GM23338 (cell line): ENCODE results near the gene PRMT9. TPM values are rescaled to one million over a fixed set of nuclear protein-coding genes. Genes with fewer than 3 reads are reported as not detected.
A peak's percentile ranks its signal among the peaks of the same experiment; 100 is the strongest.

Source experiments
- ATAC-seq: fragments of 200-7000 bp; cut with Tn5 transposase; 3 replicates; pipeline ENCODE4 v1.9.1; 2020
- DNase-seq: peaks from one replicate; pipeline ENCODE4 v3.0.0-alpha.2; 2015; ENCODE audit warnings: low spot score
- H2AFZ ChIP-seq: fragments of 200-600 bp; sonication (generic); 2 replicates; pipeline ENCODE4 v1.8.0; 2016; ENCODE audit warnings: antibody characterized with exemption, mild to moderate bottlenecking, moderate library complexity
- H3F3A ChIP-seq: fragments of 200-600 bp; sonication (generic); replicated peaks from 2 replicates; pipeline ENCODE4 v1.8.0; 2017; ENCODE audit warnings: antibody characterized with exemption, mixed run types, low read depth
- H3K27ac ChIP-seq: fragments of 200-600 bp; sonication (generic); 2 replicates; pipeline ENCODE4 v1.6.1; 2016; ENCODE audit warnings: low read depth
- H3K27me3 ChIP-seq: fragments of 200-600 bp; sonication (generic); 2 replicates; pipeline ENCODE4 v1.8.0; 2016; ENCODE audit warnings: mild to moderate bottlenecking, mixed run types, moderate library complexity; ENCODE audit not compliant: insufficient read depth
- H3K36me3 ChIP-seq: fragments of 200-600 bp; sonication (generic); 2 replicates; pipeline ENCODE4 v1.8.0; 2016; ENCODE audit warnings: mild to moderate bottlenecking; ENCODE audit not compliant: insufficient read depth
- H3K4me1 ChIP-seq: fragments of 200-600 bp; sonication (generic); 2 replicates; pipeline ENCODE4 v1.8.0; 2016; ENCODE audit warnings: mild to moderate bottlenecking, moderate library complexity; ENCODE audit not compliant: insufficient read depth
- H3K4me2 ChIP-seq: fragments of 200-600 bp; sonication (generic); 2 replicates; pipeline ENCODE4 v1.7.1; 2017; ENCODE audit warnings: mixed run types
- H3K4me3 ChIP-seq: fragments of 200-600 bp; sonication (generic); 2 replicates; pipeline ENCODE4 v1.6.1; 2016; ENCODE audit warnings: mixed run types
- H3K79me2 ChIP-seq: fragments of 200-600 bp; sonication (generic); replicated peaks from 2 replicates; pipeline ENCODE4 v1.8.0; 2017; ENCODE audit warnings: mild to moderate bottlenecking; ENCODE audit not compliant: insufficient read depth
- H3K9me2 ChIP-seq: fragments of 200-600 bp; sonication (generic); 2 replicates; pipeline ENCODE4 v1.8.0; 2017; ENCODE audit not compliant: insufficient read depth
- H4K20me1 ChIP-seq: fragments of 200-600 bp; sonication (generic); replicated peaks from 2 replicates; pipeline ENCODE4 v1.8.0; 2017; ENCODE audit warnings: mild to moderate bottlenecking; ENCODE audit not compliant: insufficient read depth
- H3K27ac Mint-ChIP-seq: 2 replicates; pipeline ENCODE4 v1.8.0; 2020; ENCODE audit warnings: inconsistent platforms, mild to moderate bottlenecking, moderate library complexity, mixed read lengths
- H3K27me3 Mint-ChIP-seq: 3 replicates; pipeline ENCODE4 v1.8.0; 2022; ENCODE audit warnings: low read depth, mild to moderate bottlenecking, moderate library complexity, mixed read lengths, inconsistent platforms; ENCODE audit not compliant: insufficient read depth, poor library complexity
- H3K36me3 Mint-ChIP-seq: 3 replicates; pipeline ENCODE4 v1.8.0; 2021; ENCODE audit warnings: low read depth, mild to moderate bottlenecking, inconsistent platforms, moderate library complexity, mixed read lengths
- H3K4me1 Mint-ChIP-seq: 3 replicates; pipeline ENCODE4 v1.8.0; 2020; ENCODE audit warnings: mild to moderate bottlenecking, inconsistent platforms, mixed read lengths
- H3K4me3 Mint-ChIP-seq: 3 replicates; pipeline ENCODE4 v1.8.0; 2021; ENCODE audit warnings: moderate library complexity, mild to moderate bottlenecking, inconsistent platforms, mixed read lengths
- H3K9me3 Mint-ChIP-seq: 3 replicates; pipeline ENCODE4 v1.8.0; 2020; ENCODE audit warnings: moderate library complexity, mild to moderate bottlenecking, inconsistent platforms, mixed read lengths
- EZH2 ChIP-seq: fragments of 200-600 bp; sonication (generic); IDR thresholded peaks from one replicate; pipeline ENCODE4 v1.8.0; 2017; ENCODE audit warnings: antibody characterized with exemption, mild to moderate bottlenecking, low read depth; ENCODE audit not compliant: unreplicated experiment
- JUNB ChIP-seq: IDR thresholded peaks from one replicate; pipeline ENCODE4 v1.6.1; 2016; ENCODE audit warnings: antibody characterized with exemption; ENCODE audit not compliant: unreplicated experiment
- NANOG ChIP-seq: IDR thresholded peaks from 2 replicates; pipeline ENCODE4 v1.6.1; 2016; ENCODE audit warnings: antibody characterized with exemption, borderline replicate concordance
- POLR2AphosphoS5 ChIP-seq: IDR thresholded peaks from 2 replicates; pipeline ENCODE4 v1.6.1; 2016; ENCODE audit warnings: antibody characterized with exemption, low read depth
- REST ChIP-seq: IDR thresholded peaks from one replicate; pipeline ENCODE4 v1.6.1; 2018; ENCODE audit warnings: antibody characterized with exemption; ENCODE audit not compliant: unreplicated experiment
- STAT1 ChIP-seq: IDR thresholded peaks from one replicate; pipeline ENCODE4 v1.6.1; 2016; ENCODE audit warnings: antibody characterized with exemption; ENCODE audit not compliant: unreplicated experiment
- ZNF114 ChIP-seq: fragments of 250-450 bp; sonication (Bioruptor Pico); IDR thresholded peaks from 2 replicates; pipeline ENCODE4 v1.5.0; 2020; ENCODE audit warnings: mild to moderate bottlenecking, moderate library complexity
- polyA plus RNA-seq: library from polyadenylated mRNA; unstranded; fragments of >200 nt; fragmentation: Nextera tagmentation; extraction: Ambion mirVana; gene quantifications from 2 replicates; pipeline ENCODE4 v1.2.1, GENCODE V29; 2016
- total RNA-seq: library from RNA; depleted of rRNA; stranded (reverse); fragments of >200 nt; shearing (Covaris generic); gene quantifications from 2 replicates; pipeline ENCODE4 v1.2.3, GENCODE V29; 2014
- TF ChIP-seq, protein P1 (sequence below), 2 experiments: fragments of 200-600 bp in 1 of 2; sonication (generic) in 1 of 2; conservative IDR thresholded peaks; 2 replicates each; pipeline versions ENCODE4 v1.5.1 to v1.6.1; 2016 to 2017; ENCODE audit warnings: antibody characterized with exemption in 2 of 2, low read depth in 2 of 2, mild to moderate bottlenecking in 2 of 2, moderate library complexity in 1 of 2
- TF ChIP-seq, protein P2 (sequence below): fragments of 250-450 bp; sonication (Bioruptor Pico); IDR thresholded peaks from 2 replicates; pipeline ENCODE4 v1.5.0; 2020; ENCODE audit warnings: mild to moderate bottlenecking, moderate library complexity

The PRMT9 gene
- total and polyA plus RNA-seq, 2 experiments from 2014 or later = 7.6 to 11.2 TPM

DNA sequence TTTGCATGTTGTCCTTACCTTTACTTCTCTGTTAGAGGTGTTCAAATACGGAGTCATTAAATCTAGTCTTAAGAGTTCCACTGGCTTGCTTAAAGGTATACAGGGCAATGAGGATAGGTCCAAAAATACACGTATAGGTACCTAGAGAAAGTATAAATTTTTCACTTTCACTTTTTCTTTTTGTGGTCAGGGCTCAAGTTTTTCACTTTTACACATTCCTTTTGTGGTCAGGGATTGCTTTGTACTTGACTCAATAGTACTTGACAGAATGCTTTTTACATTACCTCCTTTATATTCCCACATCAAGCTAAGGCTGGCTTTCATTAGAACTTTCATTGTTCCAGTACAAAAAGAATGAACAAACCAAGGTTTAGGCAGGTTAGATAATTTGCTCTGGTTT, 45.0 kb downstream of the PRMT9 start:
- no peaks in the 10 kb centered on the region for H3K9me2 ChIP-seq
- H3K4me1 ChIP-seq = peaks cover 28% of the 10 kb centered on the region
- Mint-ChIP-seq H3K36me3 (peaks cover 47% of the 10 kb centered on the region), H3K9me3 (no peaks in the 10 kb centered on the region), H3K4me3 (no peak overlapping the region), H3K4me1 (peaks cover 23% of the 10 kb centered on the region; the same call in 2 of the 3 replicates), H3K27me3 (no peaks in the 10 kb centered on the region), H3K27ac (peak overlapping the region; percentile 59; the same call in 1 of the 2 replicates)
- DNase-seq (no peak), ATAC-seq (peak; percentile 35)
- TF ChIP-seq POLR2AphosphoS5 (no peak), JUNB (no peak)
- 0 out of 2 replicates have a peak overlapping the region, but pooled peaks have one; percentile 3 for H3K4me2 ChIP-seq
- no peaks in the 10 kb centered on the region for H3F3A ChIP-seq
- no peak overlapping the region for H3K4me3 ChIP-seq
- H3K79me2 ChIP-seq = 0 out of 2 replicates have a peak, but pooled peaks cover 2% of the 10 kb centered on the region
- no peak overlapping the region for H2AFZ ChIP-seq
- H4K20me1 ChIP-seq = no peaks in the 10 kb centered on the region
- no peak overlapping the region for H3K27ac ChIP-seq
- no peaks in the 10 kb centered on the region for H3K27me3 ChIP-seq
- peaks cover 12% of the 10 kb centered on the region; the same call in 1 of the 2 replicates for H3K36me3 ChIP-seq

DNA sequence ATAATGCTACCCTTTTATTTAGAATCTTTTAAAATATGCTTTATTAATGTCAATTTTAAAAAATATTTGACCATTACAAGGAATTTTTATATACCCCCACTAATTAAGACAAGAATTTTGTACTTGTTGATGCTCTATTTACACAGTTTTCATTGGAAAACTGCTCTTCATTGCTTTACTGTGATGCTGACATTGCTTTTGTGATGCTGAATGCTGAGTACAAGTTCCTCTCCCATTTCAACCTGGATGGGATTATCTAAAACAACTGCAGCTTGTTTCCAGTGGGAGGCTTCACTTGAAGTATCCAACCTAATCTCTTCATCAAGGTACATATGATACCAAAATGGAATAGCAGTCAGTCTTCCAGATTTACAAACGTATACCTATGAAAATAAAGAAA, 45.6 kb downstream of the PRMT9 start:
- Histone ChIP-seq H3K4me2 (peak overlapping the region; percentile 8), H3K36me3 (peaks cover 12% of the 10 kb centered on the region; the same call in 1 of the 2 replicates), H3F3A (no peaks in the 10 kb centered on the region), H3K4me3 (no peak overlapping the region), H3K79me2 (no peaks in the 10 kb centered on the region), H3K4me1 (peaks cover 28% of the 10 kb centered on the region), H3K27me3 (no peaks in the 10 kb centered on the region), H3K9me2 (no peaks in the 10 kb centered on the region), H3K27ac (peak overlapping the region; percentile 34), H2AFZ (no peak overlapping the region), H4K20me1 (no peaks in the 10 kb centered on the region)
- DNase-seq (peak; percentile 45), ATAC-seq (peak; percentile 81)
- Mint-ChIP-seq H3K27me3 (no peaks in the 10 kb centered on the region), H3K9me3 (no peaks in the 10 kb centered on the region), H3K4me1 (peaks cover 23% of the 10 kb centered on the region; the same call in 2 of the 3 replicates), H3K27ac (no peak overlapping the region), H3K36me3 (peaks cover 53% of the 10 kb centered on the region), H3K4me3 (no peak overlapping the region)
- TF ChIP-seq ZNF114 (no peak), STAT1 (no peak), REST (no peak), NANOG (peak; percentile 81), EZH2 (no peak)
- TF ChIP-seq, protein P1, sequence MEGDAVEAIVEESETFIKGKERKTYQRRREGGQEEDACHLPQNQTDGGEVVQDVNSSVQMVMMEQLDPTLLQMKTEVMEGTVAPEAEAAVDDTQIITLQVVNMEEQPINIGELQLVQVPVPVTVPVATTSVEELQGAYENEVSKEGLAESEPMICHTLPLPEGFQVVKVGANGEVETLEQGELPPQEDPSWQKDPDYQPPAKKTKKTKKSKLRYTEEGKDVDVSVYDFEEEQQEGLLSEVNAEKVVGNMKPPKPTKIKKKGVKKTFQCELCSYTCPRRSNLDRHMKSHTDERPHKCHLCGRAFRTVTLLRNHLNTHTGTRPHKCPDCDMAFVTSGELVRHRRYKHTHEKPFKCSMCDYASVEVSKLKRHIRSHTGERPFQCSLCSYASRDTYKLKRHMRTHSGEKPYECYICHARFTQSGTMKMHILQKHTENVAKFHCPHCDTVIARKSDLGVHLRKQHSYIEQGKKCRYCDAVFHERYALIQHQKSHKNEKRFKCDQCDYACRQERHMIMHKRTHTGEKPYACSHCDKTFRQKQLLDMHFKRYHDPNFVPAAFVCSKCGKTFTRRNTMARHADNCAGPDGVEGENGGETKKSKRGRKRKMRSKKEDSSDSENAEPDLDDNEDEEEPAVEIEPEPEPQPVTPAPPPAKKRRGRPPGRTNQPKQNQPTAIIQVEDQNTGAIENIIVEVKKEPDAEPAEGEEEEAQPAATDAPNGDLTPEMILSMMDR (conservative IDR thresholded peaks at IDR 0.05; ENCODE audit: low read depth in 2 of 2) = no peak
- TF ChIP-seq, protein P2, sequence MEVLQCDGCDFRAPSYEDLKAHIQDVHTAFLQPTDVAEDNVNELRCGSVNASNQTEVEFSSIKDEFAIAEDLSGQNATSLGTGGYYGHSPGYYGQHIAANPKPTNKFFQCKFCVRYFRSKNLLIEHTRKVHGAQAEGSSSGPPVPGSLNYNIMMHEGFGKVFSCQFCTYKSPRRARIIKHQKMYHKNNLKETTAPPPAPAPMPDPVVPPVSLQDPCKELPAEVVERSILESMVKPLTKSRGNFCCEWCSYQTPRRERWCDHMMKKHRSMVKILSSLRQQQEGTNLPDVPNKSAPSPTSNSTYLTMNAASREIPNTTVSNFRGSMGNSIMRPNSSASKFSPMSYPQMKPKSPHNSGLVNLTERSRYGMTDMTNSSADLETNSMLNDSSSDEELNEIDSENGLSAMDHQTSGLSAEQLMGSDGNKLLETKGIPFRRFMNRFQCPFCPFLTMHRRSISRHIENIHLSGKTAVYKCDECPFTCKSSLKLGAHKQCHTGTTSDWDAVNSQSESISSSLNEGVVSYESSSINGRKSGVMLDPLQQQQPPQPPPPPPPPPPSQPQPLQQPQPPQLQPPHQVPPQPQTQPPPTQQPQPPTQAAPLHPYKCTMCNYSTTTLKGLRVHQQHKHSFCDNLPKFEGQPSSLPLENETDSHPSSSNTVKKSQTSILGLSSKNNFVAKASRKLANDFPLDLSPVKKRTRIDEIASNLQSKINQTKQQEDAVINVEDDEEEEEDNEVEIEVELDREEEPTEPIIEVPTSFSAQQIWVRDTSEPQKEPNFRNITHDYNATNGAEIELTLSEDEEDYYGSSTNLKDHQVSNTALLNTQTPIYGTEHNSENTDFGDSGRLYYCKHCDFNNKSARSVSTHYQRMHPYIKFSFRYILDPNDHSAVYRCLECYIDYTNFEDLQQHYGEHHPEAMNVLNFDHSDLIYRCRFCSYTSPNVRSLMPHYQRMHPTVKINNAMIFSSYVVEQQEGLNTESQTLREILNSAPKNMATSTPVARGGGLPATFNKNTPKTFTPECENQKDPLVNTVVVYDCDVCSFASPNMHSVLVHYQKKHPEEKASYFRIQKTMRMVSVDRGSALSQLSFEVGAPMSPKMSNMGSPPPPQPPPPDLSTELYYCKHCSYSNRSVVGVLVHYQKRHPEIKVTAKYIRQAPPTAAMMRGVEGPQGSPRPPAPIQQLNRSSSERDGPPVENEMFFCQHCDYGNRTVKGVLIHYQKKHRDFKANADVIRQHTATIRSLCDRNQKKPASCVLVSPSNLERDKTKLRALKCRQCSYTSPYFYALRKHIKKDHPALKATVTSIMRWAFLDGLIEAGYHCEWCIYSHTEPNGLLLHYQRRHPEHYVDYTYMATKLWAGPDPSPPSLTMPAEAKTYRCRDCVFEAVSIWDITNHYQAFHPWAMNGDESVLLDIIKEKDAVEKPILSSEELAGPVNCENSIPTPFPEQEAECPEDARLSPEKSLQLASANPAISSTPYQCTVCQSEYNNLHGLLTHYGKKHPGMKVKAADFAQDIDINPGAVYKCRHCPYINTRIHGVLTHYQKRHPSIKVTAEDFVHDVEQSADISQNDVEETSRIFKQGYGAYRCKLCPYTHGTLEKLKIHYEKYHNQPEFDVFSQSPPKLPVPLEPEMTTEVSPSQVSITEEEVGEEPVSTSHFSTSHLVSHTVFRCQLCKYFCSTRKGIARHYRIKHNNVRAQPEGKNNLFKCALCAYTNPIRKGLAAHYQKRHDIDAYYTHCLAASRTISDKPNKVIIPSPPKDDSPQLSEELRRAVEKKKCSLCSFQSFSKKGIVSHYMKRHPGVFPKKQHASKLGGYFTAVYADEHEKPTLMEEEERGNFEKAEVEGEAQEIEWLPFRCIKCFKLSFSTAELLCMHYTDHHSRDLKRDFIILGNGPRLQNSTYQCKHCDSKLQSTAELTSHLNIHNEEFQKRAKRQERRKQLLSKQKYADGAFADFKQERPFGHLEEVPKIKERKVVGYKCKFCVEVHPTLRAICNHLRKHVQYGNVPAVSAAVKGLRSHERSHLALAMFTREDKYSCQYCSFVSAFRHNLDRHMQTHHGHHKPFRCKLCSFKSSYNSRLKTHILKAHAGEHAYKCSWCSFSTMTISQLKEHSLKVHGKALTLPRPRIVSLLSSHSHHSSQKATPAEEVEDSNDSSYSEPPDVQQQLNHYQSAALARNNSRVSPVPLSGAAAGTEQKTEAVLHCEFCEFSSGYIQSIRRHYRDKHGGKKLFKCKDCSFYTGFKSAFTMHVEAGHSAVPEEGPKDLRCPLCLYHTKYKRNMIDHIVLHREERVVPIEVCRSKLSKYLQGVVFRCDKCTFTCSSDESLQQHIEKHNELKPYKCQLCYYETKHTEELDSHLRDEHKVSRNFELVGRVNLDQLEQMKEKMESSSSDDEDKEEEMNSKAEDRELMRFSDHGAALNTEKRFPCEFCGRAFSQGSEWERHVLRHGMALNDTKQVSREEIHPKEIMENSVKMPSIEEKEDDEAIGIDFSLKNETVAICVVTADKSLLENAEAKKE (CRISPR knock-in tag) = no peak
